C4-2B (cell line): ENCODE data around the gene NPAS3.

Source experiments
- CTCF ChIP-seq: fragments of 450-650 bp; conservative IDR thresholded peaks from 2 replicates; pipeline ENCODE4 v1.5.1; 2017; ENCODE audit warnings: mild to moderate bottlenecking
- ZFX ChIP-seq: fragments of 450-650 bp; IDR thresholded peaks from 2 replicates; pipeline ENCODE4 v1.6.1; 2017

- TF ChIP-seq ZFX = no peak
- TF ChIP-seq CTCF = no peak
Observed at GRCh38 chr14:33454707-33455106, 516.0 kb downstream of the NPAS3 start.
